ENCODE results near the gene CNGB1. TPM values are rescaled to one million over a fixed set of nuclear protein-coding genes. Genes with fewer than 3 reads are reported as not detected.

The CNGB1 gene
- total and polyA plus RNA-seq, 4 donors = under 0.01 TPM; not detected in 2

DNA sequence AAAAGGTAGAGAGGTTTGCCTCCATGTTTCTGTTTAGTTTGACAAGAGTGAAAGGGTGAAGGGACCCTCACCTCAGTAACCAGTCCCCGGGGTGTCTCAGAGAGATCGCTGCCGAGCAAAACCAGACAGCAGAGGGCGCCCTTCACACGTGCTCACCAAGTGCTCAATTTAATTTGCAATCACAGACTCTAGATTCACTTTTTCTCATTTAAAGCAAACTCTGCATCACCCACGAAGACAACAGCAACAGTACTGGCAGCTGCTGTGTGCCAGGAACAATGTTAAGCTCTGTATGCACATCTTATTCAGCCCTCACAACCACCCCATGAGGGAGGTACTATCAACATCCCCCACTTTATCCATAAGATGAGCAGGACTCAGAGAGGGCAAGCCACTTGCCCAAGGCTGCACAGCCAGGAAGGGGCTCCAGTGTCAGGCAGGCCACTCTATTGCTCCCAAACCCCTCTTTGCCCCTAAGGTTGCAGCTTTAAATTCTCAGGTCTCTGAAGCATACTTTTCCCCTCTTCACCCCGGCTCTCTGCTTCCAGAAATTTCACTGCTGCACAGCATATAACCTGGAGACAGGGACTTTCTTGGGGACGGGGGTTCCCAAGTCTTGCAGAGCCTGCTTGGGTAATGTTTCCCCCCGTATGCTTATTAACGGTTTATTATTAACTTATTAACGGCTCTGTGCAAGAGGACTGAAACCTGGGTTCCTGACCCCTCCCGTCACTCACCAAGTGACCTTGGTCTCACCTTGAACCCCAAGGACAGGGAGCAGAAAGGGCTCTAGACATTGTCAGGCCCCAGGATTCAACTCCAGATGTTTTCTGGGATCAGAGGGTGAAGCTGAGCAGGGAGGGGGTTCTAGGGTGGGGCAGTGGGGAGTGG is 70.9 kb downstream of the CNGB1 start:
- Histone ChIP-seq H3K9ac (ENCODE audit: low read depth in 1 of 2, low read length in 2 of 2) (no peak overlapping the region), H3K4me1 (ENCODE audit: control insufficient read depth in 4 of 4, insufficient read depth in 4 of 4, low read length in 3 of 4) (peaks cover 2 to 13% (median 6%) of the 10 kb centered on the region in 4 donors), H3K9me3 (ENCODE audit: control insufficient read depth in 4 of 4, low read length in 3 of 4) (no peaks in the 10 kb centered on the region), H3K4me3 (ENCODE audit: low read depth in 1 of 3, low read length in 3 of 3) (no peak overlapping the region), H3K27ac (ENCODE audit: low read depth in 1 of 2, low read length in 2 of 2) (no peak overlapping the region), H3K36me3 (ENCODE audit: control insufficient read depth in 4 of 4, insufficient read depth in 3 of 4, low read depth in 1 of 4, low read length in 3 of 4) (no peaks in the 10 kb centered on the region), H3K27me3 (ENCODE audit: control insufficient read depth in 4 of 4, insufficient read depth in 4 of 4, low read length in 3 of 4) (no peaks in the 10 kb centered on the region)
- TF ChIP-seq RXRA (IDR thresholded peaks at IDR 0.05) (peak in 1 of 2 donors; percentile 48), YY1 (IDR thresholded peaks at IDR 0.05) (no peak), RAD21 (IDR thresholded peaks at IDR 0.05) (peak; percentile 91 to 94), HNF4A (conservative IDR thresholded peaks at IDR 0.05) (peak in 1 of 2 donors; percentile 12), FOXA1 (IDR thresholded peaks at IDR 0.05) (no peak)
- TF ChIP-seq, protein P1, sequence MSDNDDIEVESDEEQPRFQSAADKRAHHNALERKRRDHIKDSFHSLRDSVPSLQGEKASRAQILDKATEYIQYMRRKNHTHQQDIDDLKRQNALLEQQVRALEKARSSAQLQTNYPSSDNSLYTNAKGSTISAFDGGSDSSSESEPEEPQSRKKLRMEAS (IDR thresholded peaks at IDR 0.05) = peak; percentile 58
- TF ChIP-seq, protein P2, sequence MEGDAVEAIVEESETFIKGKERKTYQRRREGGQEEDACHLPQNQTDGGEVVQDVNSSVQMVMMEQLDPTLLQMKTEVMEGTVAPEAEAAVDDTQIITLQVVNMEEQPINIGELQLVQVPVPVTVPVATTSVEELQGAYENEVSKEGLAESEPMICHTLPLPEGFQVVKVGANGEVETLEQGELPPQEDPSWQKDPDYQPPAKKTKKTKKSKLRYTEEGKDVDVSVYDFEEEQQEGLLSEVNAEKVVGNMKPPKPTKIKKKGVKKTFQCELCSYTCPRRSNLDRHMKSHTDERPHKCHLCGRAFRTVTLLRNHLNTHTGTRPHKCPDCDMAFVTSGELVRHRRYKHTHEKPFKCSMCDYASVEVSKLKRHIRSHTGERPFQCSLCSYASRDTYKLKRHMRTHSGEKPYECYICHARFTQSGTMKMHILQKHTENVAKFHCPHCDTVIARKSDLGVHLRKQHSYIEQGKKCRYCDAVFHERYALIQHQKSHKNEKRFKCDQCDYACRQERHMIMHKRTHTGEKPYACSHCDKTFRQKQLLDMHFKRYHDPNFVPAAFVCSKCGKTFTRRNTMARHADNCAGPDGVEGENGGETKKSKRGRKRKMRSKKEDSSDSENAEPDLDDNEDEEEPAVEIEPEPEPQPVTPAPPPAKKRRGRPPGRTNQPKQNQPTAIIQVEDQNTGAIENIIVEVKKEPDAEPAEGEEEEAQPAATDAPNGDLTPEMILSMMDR (IDR thresholded peaks at IDR 0.05; ENCODE audit: low read depth, low read length, missing input control) = peak; percentile 84
- 16% methylated on average over 12 of the region's 12 CpGs for WGBS
- DNase-seq (ENCODE audit: low spot score) = peak; percentile 74

DNA sequence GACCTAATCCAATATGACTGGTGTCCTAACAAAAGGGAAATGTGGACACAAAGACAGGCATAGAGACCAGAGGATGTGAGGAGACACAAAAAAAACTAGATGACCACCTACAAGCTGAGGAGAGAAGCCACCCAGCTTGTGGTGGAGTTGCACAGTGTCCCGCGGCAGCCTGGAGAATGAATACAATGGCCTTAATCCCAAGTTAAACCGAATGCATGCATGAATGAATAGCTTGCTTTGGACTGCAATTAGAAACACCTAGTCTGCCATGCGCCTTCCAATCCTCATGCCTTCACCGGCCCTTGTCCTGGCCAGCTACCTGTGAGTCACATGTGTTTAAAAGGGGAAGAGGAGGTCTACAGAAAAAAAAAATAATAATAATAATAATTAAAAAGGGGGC is 72.0 kb downstream of the CNGB1 start:
- no peak for DNase-seq (ENCODE audit: low spot score)
- no peak overlapping the region for H3K4me3 ChIP-seq (ENCODE audit: low read depth in 1 of 3, low read length in 3 of 3)

More for the DNA sequence above, 72.0 kb downstream of the CNGB1 start:
- Histone ChIP-seq H3K36me3 (ENCODE audit: control insufficient read depth in 4 of 4, insufficient read depth in 3 of 4, low read depth in 1 of 4, low read length in 3 of 4) (no peaks in the 10 kb centered on the region), H3K9ac (ENCODE audit: low read depth in 1 of 2, low read length in 2 of 2) (no peak overlapping the region), H3K27me3 (ENCODE audit: control insufficient read depth in 4 of 4, insufficient read depth in 4 of 4, low read length in 3 of 4) (no peaks in the 10 kb centered on the region), H3K27ac (ENCODE audit: low read depth in 1 of 2, low read length in 2 of 2) (no peak overlapping the region), H3K9me3 (ENCODE audit: control insufficient read depth in 4 of 4, low read length in 3 of 4) (no peaks in the 10 kb centered on the region), H3K4me1 (ENCODE audit: control insufficient read depth in 4 of 4, insufficient read depth in 4 of 4, low read length in 3 of 4) (peaks cover 3 to 23% (median 10%) of the 10 kb centered on the region in 4 donors)
- no peak for TF ChIP-seq RAD21 (IDR thresholded peaks at IDR 0.05)
- TF ChIP-seq HNF4A (conservative IDR thresholded peaks at IDR 0.05) = no peak
- no peak for TF ChIP-seq GABPA (IDR thresholded peaks at IDR 0.05 in 1 of 2, conservative IDR thresholded peaks at IDR 0.05 in 1 of 2)
- TF ChIP-seq YY1 (IDR thresholded peaks at IDR 0.05) = no peak
- TF ChIP-seq EGR1 (IDR thresholded peaks at IDR 0.05; ENCODE audit: low read depth in 2 of 2) = no peak
- TF ChIP-seq, protein P3, sequence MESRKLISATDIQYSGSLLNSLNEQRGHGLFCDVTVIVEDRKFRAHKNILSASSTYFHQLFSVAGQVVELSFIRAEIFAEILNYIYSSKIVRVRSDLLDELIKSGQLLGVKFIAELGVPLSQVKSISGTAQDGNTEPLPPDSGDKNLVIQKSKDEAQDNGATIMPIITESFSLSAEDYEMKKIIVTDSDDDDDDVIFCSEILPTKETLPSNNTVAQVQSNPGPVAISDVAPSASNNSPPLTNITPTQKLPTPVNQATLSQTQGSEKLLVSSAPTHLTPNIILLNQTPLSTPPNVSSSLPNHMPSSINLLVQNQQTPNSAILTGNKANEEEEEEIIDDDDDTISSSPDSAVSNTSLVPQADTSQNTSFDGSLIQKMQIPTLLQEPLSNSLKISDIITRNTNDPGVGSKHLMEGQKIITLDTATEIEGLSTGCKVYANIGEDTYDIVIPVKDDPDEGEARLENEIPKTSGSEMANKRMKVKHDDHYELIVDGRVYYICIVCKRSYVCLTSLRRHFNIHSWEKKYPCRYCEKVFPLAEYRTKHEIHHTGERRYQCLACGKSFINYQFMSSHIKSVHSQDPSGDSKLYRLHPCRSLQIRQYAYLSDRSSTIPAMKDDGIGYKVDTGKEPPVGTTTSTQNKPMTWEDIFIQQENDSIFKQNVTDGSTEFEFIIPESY (IDR thresholded peaks at IDR 0.05) = no peak
- no peak for TF ChIP-seq TAF1 (conservative IDR thresholded peaks at IDR 0.05)
- no peak for TF ChIP-seq RXRA (IDR thresholded peaks at IDR 0.05)
- TF ChIP-seq, protein P4, sequence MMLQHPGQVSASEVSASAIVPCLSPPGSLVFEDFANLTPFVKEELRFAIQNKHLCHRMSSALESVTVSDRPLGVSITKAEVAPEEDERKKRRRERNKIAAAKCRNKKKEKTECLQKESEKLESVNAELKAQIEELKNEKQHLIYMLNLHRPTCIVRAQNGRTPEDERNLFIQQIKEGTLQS (IDR thresholded peaks at IDR 0.05) = no peak
- no peak for TF ChIP-seq NR2F2 (IDR thresholded peaks at IDR 0.05)
- TF ChIP-seq, protein P2 (IDR thresholded peaks at IDR 0.05; ENCODE audit: low read depth, low read length, missing input control) = no peak
- no peak for TF ChIP-seq FOXA1 (IDR thresholded peaks at IDR 0.05)
- TF ChIP-seq, protein P5, sequence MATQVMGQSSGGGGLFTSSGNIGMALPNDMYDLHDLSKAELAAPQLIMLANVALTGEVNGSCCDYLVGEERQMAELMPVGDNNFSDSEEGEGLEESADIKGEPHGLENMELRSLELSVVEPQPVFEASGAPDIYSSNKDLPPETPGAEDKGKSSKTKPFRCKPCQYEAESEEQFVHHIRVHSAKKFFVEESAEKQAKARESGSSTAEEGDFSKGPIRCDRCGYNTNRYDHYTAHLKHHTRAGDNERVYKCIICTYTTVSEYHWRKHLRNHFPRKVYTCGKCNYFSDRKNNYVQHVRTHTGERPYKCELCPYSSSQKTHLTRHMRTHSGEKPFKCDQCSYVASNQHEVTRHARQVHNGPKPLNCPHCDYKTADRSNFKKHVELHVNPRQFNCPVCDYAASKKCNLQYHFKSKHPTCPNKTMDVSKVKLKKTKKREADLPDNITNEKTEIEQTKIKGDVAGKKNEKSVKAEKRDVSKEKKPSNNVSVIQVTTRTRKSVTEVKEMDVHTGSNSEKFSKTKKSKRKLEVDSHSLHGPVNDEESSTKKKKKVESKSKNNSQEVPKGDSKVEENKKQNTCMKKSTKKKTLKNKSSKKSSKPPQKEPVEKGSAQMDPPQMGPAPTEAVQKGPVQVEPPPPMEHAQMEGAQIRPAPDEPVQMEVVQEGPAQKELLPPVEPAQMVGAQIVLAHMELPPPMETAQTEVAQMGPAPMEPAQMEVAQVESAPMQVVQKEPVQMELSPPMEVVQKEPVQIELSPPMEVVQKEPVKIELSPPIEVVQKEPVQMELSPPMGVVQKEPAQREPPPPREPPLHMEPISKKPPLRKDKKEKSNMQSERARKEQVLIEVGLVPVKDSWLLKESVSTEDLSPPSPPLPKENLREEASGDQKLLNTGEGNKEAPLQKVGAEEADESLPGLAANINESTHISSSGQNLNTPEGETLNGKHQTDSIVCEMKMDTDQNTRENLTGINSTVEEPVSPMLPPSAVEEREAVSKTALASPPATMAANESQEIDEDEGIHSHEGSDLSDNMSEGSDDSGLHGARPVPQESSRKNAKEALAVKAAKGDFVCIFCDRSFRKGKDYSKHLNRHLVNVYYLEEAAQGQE (IDR thresholded peaks at IDR 0.05) = no peak
- TF ChIP-seq FOXA2 (IDR thresholded peaks at IDR 0.05) = no peak
- no peak for TF ChIP-seq HNF4G (IDR thresholded peaks at IDR 0.05)
- 68% methylated on average over 5 of the region's 5 CpGs for WGBS

Data from liver (tissue), 9 donors.